Stimulated activated CD4-positive, alpha-beta T cell treated with anti-CD3 and anti-CD28 coated beads, Interleukin-12 subunit alpha, Interleukin-12 subunit beta, amount 100 ng/mL, for 24 hours (primary cell): ENCODE data around the gene RANBP3.

Source experiments
- DNase-seq, 2 experiments: peaks; one replicate each; pipeline ENCODE4 v3.0.0-alpha.2; 2020; ENCODE audit warnings: low read depth in 2 of 2

Gene RANBP3

GRCh38 chr19:5950741-5951140, 27.2 kb downstream of the RANBP3 start:
- DNase-seq: no peak

- no peak for DNase-seq
Observed at GRCh38 chr19:5949792-5950305, 28.1 kb downstream of the RANBP3 start.

GRCh38 chr19:5948752-5949564, 29.0 kb downstream of the RANBP3 start:
- no peak for DNase-seq

- DNase-seq: no peak
Observed at GRCh38 chr19:5947435-5947834, 30.5 kb downstream of the RANBP3 start.

- no peak for DNase-seq
Observed at GRCh38 chr19:5943623-5944022, 34.3 kb downstream of the RANBP3 start.

- no peak for DNase-seq
Observed at GRCh38 chr19:5943045-5943444, 34.9 kb downstream of the RANBP3 start.

GRCh38 chr19:5941673-5942072, 36.3 kb downstream of the RANBP3 start:
- no peak for DNase-seq

GRCh38 chr19:5940260-5941208, 37.4 kb downstream of the RANBP3 start:
- no peak for DNase-seq

- DNase-seq: no peak
Observed at GRCh38 chr19:5937550-5937949, 40.4 kb downstream of the RANBP3 start.

- no peak for DNase-seq
Observed at GRCh38 chr19:5936292-5936592, 41.7 kb downstream of the RANBP3 start.

- DNase-seq: no peak
Observed at GRCh38 chr19:5935473-5936291, 42.3 kb downstream of the RANBP3 start.

GRCh38 chr19:5934774-5935472, 43.0 kb downstream of the RANBP3 start:
- no peak for DNase-seq

GRCh38 chr19:5934069-5934401, 43.9 kb downstream of the RANBP3 start:
- no peak for DNase-seq

- no peak for DNase-seq
Observed at GRCh38 chr19:5933391-5934068, 44.4 kb downstream of the RANBP3 start.

GRCh38 chr19:5932609-5933262, 45.2 kb downstream of the RANBP3 start:
- DNase-seq: no peak

GRCh38 chr19:5932146-5932545, 45.8 kb downstream of the RANBP3 start:
- DNase-seq: no peak

- DNase-seq: no peak
Observed at GRCh38 chr19:5931251-5931650, 46.7 kb downstream of the RANBP3 start.

GRCh38 chr19:5929625-5930024, 48.3 kb downstream of the RANBP3 start:
- DNase-seq: no peak

- DNase-seq: no peak
Observed at GRCh38 chr19:5929179-5929578, 48.8 kb downstream of the RANBP3 start.

- no peak for DNase-seq
Observed at GRCh38 chr19:5927441-5927821, 50.5 kb downstream of the RANBP3 start.
